Measurements from ENCODE around the gene SLC9A9. TPM values are rescaled to one million over a fixed set of nuclear protein-coding genes. Genes with fewer than 3 reads are reported as not detected.

SLC9A9 gene
- total and polyA plus RNA-seq, 9 of the 15 experiments (the other 6 are each of a cell fraction or from before 2014, with no cell fraction given), result 0.03 to 0.13 TPM; not detected in 7

GRCh38 chr3:143239031-143239430, 609.2 kb downstream of the SLC9A9 start (continued):
- TF ChIP-seq ZBTB40 (IDR thresholded peaks at IDR 0.05), result no peak
- no peak for TF ChIP-seq ZBTB40 (CRISPR knock-in tag; IDR thresholded peaks at IDR 0.05)
